Hematopoietic multipotent progenitor cell treated with erythropoietin and hydrocortisone succinate and interleukin-3 and kit ligand, for 4 days (in vitro differentiated cells): Measurements from ENCODE around the gene MYL12B.
"Not testable (repeated sequence)": the region's sequence is repeated elsewhere in the genome, so short reads cannot be mapped to it uniquely, and the experiment has no call there.

Experiments
- DNase-seq: peaks from one replicate; pipeline ENCODE4 v3.0.0-alpha.2; 2015

Gene MYL12B

GRCh38 chr18:3263132-3263700 is 1.3 kb downstream of the MYL12B start:
- no peak for DNase-seq

GRCh38 chr18:3264362-3264761 is 2.4 kb downstream of the MYL12B start:
- DNase-seq = no peak

GRCh38 chr18:3265564-3266033 is 3.7 kb downstream of the MYL12B start:
- DNase-seq = no peak

GRCh38 chr18:3266062-3266608 is 4.2 kb downstream of the MYL12B start:
- no peak for DNase-seq

GRCh38 chr18:3268306-3268705 is 6.4 kb downstream of the MYL12B start:
- DNase-seq = no peak

GRCh38 chr18:3269241-3269913 is 7.4 kb downstream of the MYL12B start:
- no peak for DNase-seq

- no peak for DNase-seq
These were observed 8.0 kb downstream of the MYL12B start for GRCh38 chr18:3269914-3270299.

- no peak for DNase-seq
These were observed 11.1 kb downstream of the MYL12B start for GRCh38 chr18:3273042-3273441.

GRCh38 chr18:3277643-3278213 is 15.8 kb downstream of the MYL12B start:
- DNase-seq = not testable (repeated sequence)

- no peak for DNase-seq
These were observed 17.6 kb downstream of the MYL12B start for GRCh38 chr18:3279201-3280185.

GRCh38 chr18:3281456-3282400 is 19.8 kb downstream of the MYL12B start:
- DNase-seq = peak; percentile 92

- DNase-seq = no peak
These were observed 21.4 kb downstream of the MYL12B start for GRCh38 chr18:3283253-3283863.

GRCh38 chr18:3283908-3284307 is 22.0 kb downstream of the MYL12B start:
- DNase-seq = no peak

- DNase-seq = no peak
These were observed 22.6 kb downstream of the MYL12B start for GRCh38 chr18:3284501-3284900.

- DNase-seq = no peak
These were observed 24.2 kb downstream of the MYL12B start for GRCh38 chr18:3286159-3286558.

- no peak for DNase-seq
These were observed 31.4 kb downstream of the MYL12B start for GRCh38 chr18:3293196-3293951.

- no peak for DNase-seq
These were observed 32.6 kb downstream of the MYL12B start for GRCh38 chr18:3294435-3295080.

- peak; percentile 97 for DNase-seq
These were observed 35.4 kb downstream of the MYL12B start for GRCh38 chr18:3297025-3297984.

GRCh38 chr18:3304832-3305231 is 42.9 kb downstream of the MYL12B start:
- DNase-seq = no peak
